CD8-positive, alpha-beta memory T cell (primary cell): ENCODE data around the gene ENTPD2. TPM values are rescaled to one million over a fixed set of nuclear protein-coding genes. Genes with fewer than 3 reads are reported as not detected.

ENCODE experiments used
- CTCF ChIA-PET: fragments of 350-600 bp; sonication (Branson Sonifier 250); formaldehyde crosslinking; loops from one replicate; lab custom pipeline; 2021; ENCODE audit warnings: antibody characterized with exemption; lab: Charles Lee
- POLR2A ChIA-PET: fragments of 350-600 bp; sonication (Branson Sonifier 250); formaldehyde crosslinking; loops from one replicate; lab custom pipeline; 2021; ENCODE audit warnings: antibody characterized with exemption; lab: Charles Lee
- DNase-seq, 5 donors: peaks; one replicate each; pipeline versions ENCODE4 v3.0.0 to v3.0.0-alpha.2; 2020 to 2022; ENCODE audit warnings: mixed read lengths in 1 of 5
- H3K27ac ChIP-seq: one replicate; pipeline ENCODE4 v1.7.0; 2013; ENCODE audit warnings: low read depth, mild to moderate bottlenecking, low read length, moderate library complexity
- H3K27me3 ChIP-seq: 2 replicates; pipeline ENCODE4 v1.7.0; 2013; ENCODE audit warnings: low read length, mild to moderate bottlenecking; ENCODE audit not compliant: insufficient read depth, poor library complexity, severe bottlenecking
- H3K36me3 ChIP-seq: 2 replicates; pipeline ENCODE4 v1.7.0; 2013; ENCODE audit warnings: mild to moderate bottlenecking, low read length, moderate library complexity; ENCODE audit not compliant: insufficient read depth
- H3K4me1 ChIP-seq: 2 replicates; pipeline ENCODE4 v1.7.0; 2013; ENCODE audit warnings: mild to moderate bottlenecking, low read length, moderate library complexity; ENCODE audit not compliant: insufficient read depth
- H3K4me3 ChIP-seq: 2 replicates; pipeline ENCODE4 v1.7.0; 2013; ENCODE audit warnings: mild to moderate bottlenecking, low read length
- H3K9me3 ChIP-seq: 2 replicates; pipeline ENCODE4 v1.7.0; 2013; ENCODE audit warnings: mild to moderate bottlenecking, low read length
- H3K27ac Mint-ChIP-seq, 8 donors: one replicate each; pipeline ENCODE4 v1.8.0; 2020 to 2021; ENCODE audit warnings: mixed read lengths in 8 of 8, mild to moderate bottlenecking in 6 of 8, inconsistent platforms in 3 of 8, moderate library complexity in 3 of 8
- H3K27me3 Mint-ChIP-seq, 2 donors: one replicate each; pipeline ENCODE4 v1.8.0; 2020 to 2021; ENCODE audit warnings: mixed read lengths in 2 of 2, mild to moderate bottlenecking in 1 of 2, moderate library complexity in 1 of 2
- H3K36me3 Mint-ChIP-seq, 3 donors: one replicate each; pipeline ENCODE4 v1.8.0; 2020 to 2021; ENCODE audit warnings: mixed read lengths in 3 of 3, inconsistent platforms in 1 of 3, mild to moderate bottlenecking in 1 of 3
- H3K4me1 Mint-ChIP-seq, 3 donors: one replicate each; pipeline ENCODE4 v1.8.0; 2020 to 2021; ENCODE audit warnings: mixed read lengths in 3 of 3, inconsistent platforms in 1 of 3, mild to moderate bottlenecking in 1 of 3
- H3K4me3 Mint-ChIP-seq, 7 donors: one replicate each; pipeline ENCODE4 v1.8.0; 2020 to 2021; ENCODE audit warnings: mixed read lengths in 7 of 7, mild to moderate bottlenecking in 6 of 7, moderate library complexity in 4 of 7, inconsistent platforms in 2 of 7
- H3K9me3 Mint-ChIP-seq, 5 donors: one replicate each; pipeline ENCODE4 v1.8.0; 2020 to 2022; ENCODE audit warnings: mixed read lengths in 5 of 5, mild to moderate bottlenecking in 3 of 5, moderate library complexity in 2 of 5, inconsistent platforms in 1 of 5
- polyA plus RNA-seq: library from polyadenylated mRNA; unstranded; fragments of 300-500 nt; fragmentation: Illumina TruSeq; gene quantifications from one replicate; pipeline ENCODE4 v1.2.3, GENCODE V29; 2021
- total RNA-seq, 2 experiments: library from RNA; stranded (reverse); gene quantifications; one replicate each; pipeline ENCODE4 v1.2.3, GENCODE V29; 2021

ENTPD2 gene
- total and polyA plus RNA-seq, 3 experiments from 2014 or later, result not detected

DNA sequence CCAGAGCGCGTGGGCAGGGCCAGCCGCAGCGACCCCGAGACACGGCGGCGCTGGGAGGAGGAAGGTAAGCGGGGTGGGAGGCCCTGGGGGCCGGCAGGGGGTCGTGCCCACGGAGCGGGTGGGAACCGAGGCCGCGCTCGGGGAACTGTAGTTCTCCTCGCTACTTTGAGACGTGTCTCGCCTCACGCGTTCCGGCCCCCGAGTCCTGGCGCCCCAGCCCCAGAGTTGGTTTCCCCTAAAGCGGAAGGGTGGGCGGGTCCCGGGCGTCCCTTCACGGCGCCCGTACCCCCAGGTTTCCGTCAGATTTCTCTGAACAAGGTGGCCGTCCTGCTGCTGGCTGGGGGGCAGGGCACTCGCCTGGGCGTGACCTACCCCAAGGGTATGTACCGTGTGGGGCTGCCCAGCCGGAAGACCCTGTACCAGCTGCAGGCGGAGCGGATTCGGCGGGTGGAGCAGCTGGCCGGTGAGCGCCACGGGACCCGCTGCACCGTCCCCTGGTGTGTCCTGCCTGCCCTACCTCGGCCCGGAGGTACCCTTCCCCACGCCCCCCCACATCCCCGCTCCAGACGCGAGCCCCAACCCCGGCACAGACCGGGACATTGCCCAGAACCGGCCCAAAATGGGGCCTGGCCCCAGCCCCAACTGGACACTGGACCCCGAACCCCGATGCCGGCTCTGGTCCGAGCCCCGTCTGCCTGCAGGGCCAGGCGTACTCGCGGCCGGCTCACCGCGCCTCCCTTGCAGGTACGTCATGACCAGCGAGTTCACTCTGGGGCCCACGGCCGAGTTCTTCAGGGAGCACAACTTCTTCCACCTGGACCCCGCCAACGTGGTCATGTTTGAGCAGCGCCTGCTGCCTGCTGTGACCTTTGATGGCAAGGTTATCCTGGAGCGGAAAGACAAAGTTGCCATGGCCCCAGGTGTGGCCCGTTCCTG, 24.2 kb upstream of the ENTPD2 start:
- Mint-ChIP-seq H3K36me3 (peaks cover 0 to 17% (median 0%) of the 10 kb centered on the region in 3 donors), H3K27ac (peak overlapping the region in 1 of 8 donors; percentile 68), H3K27me3 (no peaks in the 10 kb centered on the region), H3K9me3 (no peaks in the 10 kb centered on the region), H3K4me3 (peak overlapping the region; percentile 73 to 91 (median 76)), H3K4me1 (peaks cover 0 to 5% (median 2%) of the 10 kb centered on the region in 3 donors)
- POLR2A ChIA-PET, result interaction anchor here (0.6 to 2.6 kb wide), 4 partner anchors 8 to 52 kb away, joined by 3 to 14 read pairs (median 3); partner anchors contain the start of gene MAN1B1
- CTCF ChIA-PET, result interaction anchor here (1.1 to 2.1 kb wide), 4 partner anchors 10 to 235 kb away, joined by 3 to 13 read pairs (median 3); no protein-coding TSS in a partner anchor
- no peaks in the 10 kb centered on the region for H3K27me3 ChIP-seq
- H3K27ac ChIP-seq, result no peak overlapping the region
- peak overlapping the region; percentile 47 for H3K4me3 ChIP-seq
- peaks cover 3% of the 10 kb centered on the region for H3K36me3 ChIP-seq
- H3K9me3 ChIP-seq, result no peaks in the 10 kb centered on the region
- DNase-seq, result peak; percentile 31 to 68 (median 41)
- H3K4me1 ChIP-seq, result peaks cover 7% of the 10 kb centered on the region

DNA sequence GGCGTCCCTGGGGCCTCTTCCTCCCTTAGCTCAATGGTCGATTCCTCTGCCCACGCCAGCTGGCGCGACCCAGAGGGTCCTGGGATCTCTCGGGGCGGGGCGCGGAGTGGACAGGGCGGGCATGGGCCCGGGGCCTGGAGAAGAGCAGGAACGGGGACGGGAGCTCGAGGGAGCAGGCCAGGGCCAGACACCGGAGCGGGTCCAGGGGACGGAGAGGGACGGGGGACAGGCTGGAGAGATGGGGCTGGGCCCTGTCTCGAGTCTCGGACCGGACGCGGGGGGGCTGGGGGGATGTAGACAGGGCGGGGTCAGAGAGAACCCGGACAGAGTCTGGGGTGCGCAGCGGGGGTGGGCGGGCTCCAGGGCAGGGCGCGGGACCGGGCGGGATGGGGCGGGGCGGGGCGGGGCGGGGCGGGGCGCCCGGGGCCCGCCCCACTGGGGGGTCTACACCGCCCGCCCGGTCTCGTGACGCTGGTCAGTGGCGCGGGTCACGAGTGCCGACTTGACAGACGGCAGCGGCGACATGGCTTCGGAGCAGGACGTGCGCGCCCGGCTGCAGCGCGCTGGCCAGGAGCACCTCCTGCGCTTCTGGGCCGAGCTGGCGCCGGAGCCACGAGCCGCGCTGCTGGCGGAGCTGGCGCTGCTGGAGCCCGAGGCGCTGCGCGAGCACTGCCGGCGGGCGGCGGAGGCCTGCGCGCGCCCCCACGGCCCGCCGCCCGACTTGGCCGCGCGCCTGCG, 23.3 kb upstream of the ENTPD2 start, which contains the start of gene UAP1L1:
UAP1L1 (plus strand) TSS at position 508 of the 738 bp plus-strand sequence; CDS start at position 524, 16 bp downstream.
- peak within 1 kb of the TSS; percentile 73 to 91 (median 76) for H3K4me3 Mint-ChIP-seq
- H3K4me3 ChIP-seq, result peak within 1 kb of the TSS; percentile 47
- CTCF ChIA-PET, result interaction anchor here (0.9 to 2.7 kb wide), 5 partner anchors 9 to 234 kb away, joined by 3 to 13 read pairs (median 8); partner anchors contain the start of genes MAN1B1, NPDC1 and TUBB4B
- POLR2A ChIA-PET, result interaction anchor here (0.6 to 2.6 kb wide), 4 partner anchors 9 to 52 kb away, joined by 3 to 14 read pairs (median 3); partner anchors contain the start of gene MAN1B1
- H3K9me3 ChIP-seq, result no peaks in the 10 kb centered on the region
- H3K27me3 Mint-ChIP-seq, result no peaks in the 10 kb centered on the region
- H3K36me3 ChIP-seq, result peaks cover 3% of the 10 kb centered on the region
- no peaks in the 10 kb centered on the region for H3K27me3 ChIP-seq
- H3K27ac Mint-ChIP-seq, result peak within 1 kb of the TSS in 3 of 8 donors; percentile 52 to 79 (median 68)
- H3K36me3 Mint-ChIP-seq, result peaks cover 0 to 14% (median 0%) of the 10 kb centered on the region in 3 donors
- peaks cover 0 to 5% (median 2%) of the 10 kb centered on the region in 3 donors for H3K4me1 Mint-ChIP-seq
- H3K4me1 ChIP-seq, result peaks cover 7% of the 10 kb centered on the region
- H3K9me3 Mint-ChIP-seq, result no peaks in the 10 kb centered on the region
- no peak within 1 kb of the TSS for H3K27ac ChIP-seq
- peak; percentile 50 to 79 (median 63) for DNase-seq

DNA sequence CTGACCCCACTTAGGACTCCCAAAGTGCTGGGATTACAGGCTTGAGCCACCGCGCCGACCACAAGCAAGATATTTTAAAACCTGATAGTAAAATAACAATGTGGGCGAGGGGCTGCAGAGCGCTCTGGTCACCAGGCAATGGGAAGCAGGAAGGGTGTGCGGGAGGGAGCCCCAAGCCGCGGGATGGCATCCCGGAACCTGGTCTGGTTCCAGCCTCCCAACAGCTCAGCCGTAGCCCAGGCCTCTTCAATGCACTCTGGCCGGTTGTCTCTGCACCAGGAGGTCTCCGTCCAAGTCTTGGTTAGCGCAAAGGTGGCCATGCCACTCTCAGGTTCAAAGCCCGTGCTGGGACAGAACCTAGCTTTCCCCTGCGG, 22.8 kb upstream of the ENTPD2 start:
- Histone ChIP-seq H3K36me3 (peaks cover 3% of the 10 kb centered on the region), H3K27ac (no peak overlapping the region), H3K4me3 (no peak overlapping the region), H3K4me1 (peaks cover 7% of the 10 kb centered on the region), H3K27me3 (no peaks in the 10 kb centered on the region), H3K9me3 (no peaks in the 10 kb centered on the region)
- POLR2A ChIA-PET, result interaction anchor here (1.6 to 2.6 kb wide), 2 partner anchors 10 to 19 kb away, joined by 3 to 14 read pairs; partner anchors contain the start of gene MAN1B1
- peak overlapping the region; percentile 50 to 77 (median 69) for H3K4me3 Mint-ChIP-seq
- peaks cover 0 to 9% (median 0%) of the 10 kb centered on the region in 3 donors for H3K36me3 Mint-ChIP-seq
- CTCF ChIA-PET, result interaction anchor here (0.9 to 2.7 kb wide), 4 partner anchors 9 to 164 kb away, joined by 4 to 13 read pairs (median 10); partner anchors contain the start of genes MAN1B1, NPDC1 and TUBB4B
- no peaks in the 10 kb centered on the region for H3K9me3 Mint-ChIP-seq
- H3K27me3 Mint-ChIP-seq, result no peaks in the 10 kb centered on the region
- DNase-seq, result no peak
- H3K27ac Mint-ChIP-seq, result peak overlapping the region in 3 of 8 donors; percentile 22 to 79 (median 52)
- H3K4me1 Mint-ChIP-seq, result peaks cover 0 to 5% (median 2%) of the 10 kb centered on the region in 3 donors

DNA sequence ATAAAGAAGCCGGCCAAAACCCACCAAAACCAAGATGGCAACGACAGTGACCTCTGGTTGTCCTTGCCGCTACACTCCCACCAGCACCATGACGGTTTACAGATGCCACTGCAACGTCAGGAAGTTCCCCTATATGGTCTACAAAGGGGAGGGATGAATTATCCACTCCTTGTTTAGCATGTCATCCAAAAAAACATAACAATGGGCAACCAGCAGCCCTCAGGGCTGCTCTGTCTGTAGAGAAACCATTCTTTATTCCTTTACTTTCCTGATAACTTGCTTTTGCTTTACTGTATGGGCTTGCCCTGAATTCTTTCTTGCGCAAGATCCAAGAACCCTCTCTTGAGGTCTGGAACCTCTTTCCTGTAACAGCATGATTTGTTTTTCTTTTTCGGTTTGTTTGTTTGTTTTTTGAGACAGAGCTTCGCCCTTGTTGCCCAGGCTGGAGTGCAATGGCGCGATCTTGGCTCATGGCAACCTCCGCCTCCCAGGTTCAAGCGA, 21.5 kb upstream of the ENTPD2 start:
- no peak overlapping the region for H3K27ac ChIP-seq
- Mint-ChIP-seq H3K9me3 (no peaks in the 10 kb centered on the region), H3K4me1 (peaks cover 0 to 15% (median 9%) of the 10 kb centered on the region in 3 donors), H3K36me3 (peaks cover 0 to 6% (median 0%) of the 10 kb centered on the region in 3 donors), H3K27me3 (no peaks in the 10 kb centered on the region), H3K27ac (peak overlapping the region in 3 of 8 donors; percentile 22 to 67 (median 23)), H3K4me3 (peak overlapping the region in 4 of 7 donors; percentile 3 to 77 (median 26))
- H3K4me3 ChIP-seq, result no peak overlapping the region
- ChIA-PET POLR2A (no interaction called here), CTCF (interaction anchor here (2.7 kb wide), 1 partner anchor 11 kb away, joined by 11 read pairs; the partner anchor contains the start of gene MAN1B1)
- no peaks in the 10 kb centered on the region for H3K27me3 ChIP-seq
- DNase-seq, result no peak
- H3K4me1 ChIP-seq, result peaks cover 14% of the 10 kb centered on the region
- no peaks in the 10 kb centered on the region for H3K9me3 ChIP-seq
- H3K36me3 ChIP-seq, result peaks cover 3% of the 10 kb centered on the region

DNA sequence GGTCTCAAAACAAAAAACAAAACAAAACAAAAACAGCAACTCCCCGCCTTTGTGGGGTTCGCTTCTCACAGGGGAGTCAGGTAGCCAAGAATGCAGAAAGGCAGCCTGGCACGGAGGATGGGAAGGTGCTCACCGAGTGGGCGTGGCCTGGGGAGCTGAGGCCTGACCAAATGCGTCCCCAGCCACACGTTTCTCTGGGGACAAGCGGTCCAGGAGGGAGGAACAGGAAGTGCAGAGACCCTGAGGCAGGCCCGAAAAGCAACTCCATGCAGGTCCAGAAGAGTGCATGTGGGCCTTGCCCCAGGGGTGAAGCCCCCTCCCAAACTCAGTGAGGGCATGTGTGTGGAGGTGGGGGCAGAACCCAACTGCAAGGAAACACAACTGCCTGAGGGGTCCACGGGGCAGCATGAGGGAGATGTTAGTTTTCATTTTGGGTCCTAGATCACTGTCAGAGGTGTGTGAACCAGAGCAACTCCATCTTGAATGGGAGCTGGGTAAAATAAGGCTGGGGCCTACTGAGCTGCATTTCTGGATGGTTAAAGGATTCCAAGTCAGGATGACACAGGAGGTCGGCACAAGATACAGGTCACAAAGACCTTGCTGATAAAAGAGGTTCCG, 20.9 kb upstream of the ENTPD2 start:
- Mint-ChIP-seq H3K9me3 (no peaks in the 10 kb centered on the region), H3K36me3 (peaks cover 0 to 3% (median 0%) of the 10 kb centered on the region in 3 donors), H3K4me3 (peak overlapping the region in 4 of 7 donors; percentile 15 to 77 (median 44)), H3K27ac (peak overlapping the region in 2 of 8 donors; percentile 55 to 67), H3K27me3 (no peaks in the 10 kb centered on the region), H3K4me1 (peaks cover 0 to 13% (median 7%) of the 10 kb centered on the region in 3 donors)
- POLR2A ChIA-PET, result no interaction called here
- Histone ChIP-seq H3K27me3 (no peaks in the 10 kb centered on the region), H3K4me1 (peaks cover 14% of the 10 kb centered on the region), H3K9me3 (no peaks in the 10 kb centered on the region), H3K36me3 (peaks cover under 1% of the 10 kb centered on the region), H3K27ac (no peak overlapping the region), H3K4me3 (no peak overlapping the region)
- CTCF ChIA-PET, result interaction anchor here (2.7 kb wide), 1 partner anchor 11 kb away, joined by 11 read pairs; the partner anchor contains the start of gene MAN1B1
- no peak for DNase-seq

DNA sequence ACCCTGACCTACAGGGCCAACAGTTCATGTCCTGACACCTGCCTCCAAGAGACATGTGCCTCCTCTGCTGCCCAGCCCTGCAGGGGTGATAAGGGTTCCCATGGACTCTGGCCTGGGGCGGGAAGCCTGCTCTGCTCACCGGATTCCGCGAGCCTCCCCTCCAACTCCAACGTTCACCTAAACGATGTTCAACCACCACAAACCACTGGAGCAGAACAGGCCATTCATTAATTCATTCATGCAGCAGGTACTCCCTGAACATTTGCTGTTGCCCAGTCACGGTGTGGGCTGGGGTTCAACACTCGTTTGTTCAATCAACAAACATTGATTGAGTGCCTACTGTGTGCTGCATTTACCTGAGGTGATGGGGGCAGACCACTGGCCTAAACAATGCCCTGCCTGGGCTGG, 20.1 kb upstream of the ENTPD2 start:
- peak overlapping the region in 1 of 7 donors; percentile 8 for H3K4me3 Mint-ChIP-seq
- H3K4me1 ChIP-seq, result peaks cover 21% of the 10 kb centered on the region
- CTCF ChIA-PET, result interaction anchor here (2.8 kb wide), 1 partner anchor 12 kb away, joined by 9 read pairs; the partner anchor contains the start of gene MAN1B1
- H3K27me3 ChIP-seq, result no peaks in the 10 kb centered on the region
- no peaks in the 10 kb centered on the region for H3K27me3 Mint-ChIP-seq
- H3K27ac Mint-ChIP-seq, result peak overlapping the region in 2 of 8 donors; percentile 26 to 81
- H3K36me3 ChIP-seq, result no peaks in the 10 kb centered on the region
- no peak overlapping the region for H3K4me3 ChIP-seq
- no peaks in the 10 kb centered on the region for H3K36me3 Mint-ChIP-seq
- POLR2A ChIA-PET, result no interaction called here
- no peaks in the 10 kb centered on the region for H3K9me3 Mint-ChIP-seq
- no peaks in the 10 kb centered on the region for H3K9me3 ChIP-seq
- DNase-seq, result no peak
- H3K27ac ChIP-seq, result no peak overlapping the region
- peaks cover 0 to 13% (median 7%) of the 10 kb centered on the region in 3 donors for H3K4me1 Mint-ChIP-seq
